GM19467 (cell line): Measurements from ENCODE around the gene GMNC.
"Not testable (repeated sequence)": the region's sequence is repeated elsewhere in the genome, so short reads cannot be mapped to it uniquely, and the experiment has no call there.

Source experiments
- ATAC-seq: cut with Tn5 transposase; IDR thresholded peaks from one replicate; pipeline ENCODE4 v1.9.1; 2021; ENCODE audit warnings: mild to moderate bottlenecking, moderate library complexity; ENCODE audit not compliant: unreplicated experiment

Gene GMNC, protein sequence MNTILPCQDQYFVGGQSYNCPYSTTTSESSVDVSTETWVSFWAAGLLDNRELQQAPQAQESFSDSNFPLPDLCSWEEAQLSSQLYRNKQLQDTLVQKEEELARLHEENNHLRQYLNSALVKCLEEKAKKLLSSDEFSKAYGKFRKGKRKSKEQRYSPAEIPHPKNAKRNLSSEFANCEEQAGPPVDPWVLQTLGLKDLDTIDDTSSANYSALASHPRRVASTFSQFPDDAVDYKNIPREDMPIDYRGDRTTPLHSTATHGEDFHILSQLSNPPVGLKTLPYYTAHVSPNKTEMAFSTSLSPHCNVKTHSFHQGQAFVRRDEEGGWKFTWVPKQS

GRCh38 chr3:190862209-190863118 is at the start of gene GMNC:
TSS of gene GMNC (minus strand) at chr3:190862694. CDS start at chr3:190862615, 79 bp downstream.
- peak; percentile 74 for ATAC-seq

DNA sequence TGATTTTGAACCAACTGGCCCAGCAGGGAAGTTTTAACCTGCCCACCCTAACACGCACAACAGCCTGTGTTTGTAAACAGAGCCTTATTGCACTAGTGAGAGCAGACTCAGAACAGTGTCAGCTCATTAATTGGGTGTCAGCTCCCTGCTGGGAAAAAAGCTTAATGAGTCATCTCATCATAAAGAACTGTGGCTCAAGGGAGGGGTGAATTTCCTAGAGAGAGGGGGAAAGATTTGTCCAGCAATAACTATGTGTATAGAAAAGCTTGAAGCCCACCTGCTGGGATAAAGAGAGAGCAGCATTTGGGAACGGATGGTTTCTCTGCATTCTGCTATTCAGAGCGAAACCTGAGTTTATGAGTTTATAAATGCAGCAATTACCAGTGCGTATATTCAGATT is 48.9 kb upstream of the GMNC start:
- ATAC-seq, result no peak

GRCh38 chr3:190909908-190910307 is 47.4 kb upstream of the GMNC start:
- no peak for ATAC-seq

DNA sequence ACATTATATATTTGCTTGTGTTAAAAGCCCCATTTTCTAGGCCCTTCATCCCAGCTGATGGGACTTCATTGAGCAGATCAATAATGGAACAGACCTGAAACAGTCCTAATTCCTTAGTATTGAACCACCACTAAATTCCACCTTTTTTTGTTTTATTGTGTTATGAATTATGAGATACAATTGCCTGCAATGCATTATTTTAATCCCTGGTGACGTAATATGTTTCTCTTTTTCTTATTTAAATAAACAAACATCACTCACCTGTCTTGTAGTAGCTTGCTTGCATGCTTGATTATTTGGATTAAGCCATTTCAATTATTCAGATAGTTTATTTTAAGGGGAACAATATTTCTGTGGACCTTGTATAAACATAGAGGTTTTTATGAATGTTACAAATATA is 40.7 kb upstream of the GMNC start:
- no peak for ATAC-seq

DNA sequence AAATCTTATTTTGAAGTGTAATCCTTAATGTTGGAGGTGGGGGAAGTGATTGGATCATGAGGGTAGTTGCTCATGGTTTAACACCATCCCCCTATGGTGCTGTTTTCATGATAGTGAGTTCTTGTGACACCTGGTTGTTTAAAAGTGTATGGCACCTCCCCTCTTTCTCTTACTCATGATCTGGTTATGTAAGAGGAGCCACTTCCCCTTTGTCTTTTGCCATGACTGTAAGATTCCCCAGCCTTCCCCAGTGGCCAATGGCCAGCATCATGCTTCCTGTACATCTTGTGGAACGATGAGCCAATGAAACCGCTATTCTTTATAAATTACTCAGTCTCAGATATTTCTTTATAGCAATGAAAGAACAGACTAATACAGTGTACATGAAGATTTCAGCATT is 39.8 kb upstream of the GMNC start:
- ATAC-seq, result no peak

- ATAC-seq, result no peak
Measured at GRCh38 chr3:190892395-190892902, 30.0 kb upstream of the GMNC start.

DNA sequence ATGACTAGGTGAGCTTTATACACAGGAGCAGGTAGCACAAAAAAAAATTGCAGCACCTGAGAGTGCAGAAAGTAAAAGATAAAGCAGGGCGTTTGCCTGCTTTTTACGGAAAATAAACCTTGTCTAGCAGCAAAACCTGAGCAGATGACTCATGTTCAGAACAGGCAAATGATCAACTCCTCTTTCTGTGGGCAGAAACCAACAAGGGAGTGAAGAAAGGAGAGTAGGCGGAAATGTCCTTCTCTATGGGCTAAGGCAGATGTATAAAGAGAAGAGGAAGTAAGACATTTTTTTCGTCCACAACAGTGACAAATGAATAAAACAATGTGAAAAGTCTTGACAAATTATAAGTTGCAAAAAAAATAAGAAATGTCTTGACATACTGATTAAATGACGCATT is 24.5 kb upstream of the GMNC start:
- ATAC-seq, result no peak

DNA sequence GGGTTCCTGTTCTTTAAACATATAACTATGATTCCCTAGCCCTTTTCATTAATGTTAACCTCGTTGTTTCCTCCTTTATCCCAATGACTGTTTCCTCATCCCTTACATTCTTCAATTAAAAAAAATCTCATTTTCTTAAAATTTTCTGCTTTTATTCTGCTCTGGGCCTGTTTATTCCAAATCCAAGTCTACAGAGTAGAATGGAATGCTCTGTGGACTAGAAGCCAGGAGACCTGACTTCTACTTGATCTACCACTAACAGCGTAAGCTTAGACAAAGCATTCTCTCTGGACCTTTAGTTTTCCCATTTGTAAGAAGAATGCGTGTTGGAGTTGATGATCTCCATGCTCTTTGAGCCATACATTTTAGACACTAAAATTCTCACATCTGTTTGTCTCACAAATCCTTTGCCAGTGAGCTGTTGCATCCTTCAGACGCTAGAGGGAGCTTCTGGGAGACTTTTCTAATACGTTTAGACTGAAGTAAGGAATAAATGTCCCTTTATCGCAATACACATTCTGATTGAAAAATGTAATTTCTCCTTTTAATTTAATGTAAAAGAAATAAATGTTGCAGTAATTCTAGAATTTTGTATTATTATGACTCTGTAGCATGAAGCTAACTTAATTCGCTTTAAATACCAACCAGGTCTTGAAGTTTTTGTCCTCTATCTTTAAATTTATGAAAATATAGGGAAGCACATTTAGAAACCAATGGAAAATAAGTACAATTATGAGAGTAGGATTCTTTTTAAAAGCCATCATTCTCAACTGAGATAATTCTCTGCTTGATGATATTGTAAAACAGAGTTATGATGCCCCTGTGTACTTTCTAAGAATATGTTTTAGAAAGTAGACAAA is 21.7 kb upstream of the GMNC start:
- ATAC-seq, result no peak

GRCh38 chr3:190883141-190883540 is 20.6 kb upstream of the GMNC start:
- no peak for ATAC-seq

DNA sequence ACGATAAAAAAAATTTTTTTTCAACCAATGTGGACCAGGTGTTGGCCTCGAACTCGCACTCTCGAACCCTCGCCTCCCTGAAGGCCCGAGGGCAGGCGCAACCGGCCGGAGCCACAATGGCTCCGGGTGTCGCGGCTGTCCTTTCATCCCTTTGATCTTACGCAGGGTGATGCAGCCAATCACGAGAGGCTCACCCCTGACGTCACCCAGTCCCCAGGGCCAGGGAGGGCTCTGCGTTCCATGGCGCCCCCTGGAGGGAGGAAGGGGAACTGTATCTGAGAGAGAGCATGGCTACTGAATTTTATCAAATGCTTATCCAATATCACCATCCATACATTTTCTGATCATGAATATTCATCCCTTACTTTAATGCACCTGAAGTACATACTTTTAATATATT is 15.4 kb upstream of the GMNC start:
- ATAC-seq, result no peak

- not testable (repeated sequence) for ATAC-seq
Measured at GRCh38 chr3:190876433-190876832, 13.9 kb upstream of the GMNC start.

DNA sequence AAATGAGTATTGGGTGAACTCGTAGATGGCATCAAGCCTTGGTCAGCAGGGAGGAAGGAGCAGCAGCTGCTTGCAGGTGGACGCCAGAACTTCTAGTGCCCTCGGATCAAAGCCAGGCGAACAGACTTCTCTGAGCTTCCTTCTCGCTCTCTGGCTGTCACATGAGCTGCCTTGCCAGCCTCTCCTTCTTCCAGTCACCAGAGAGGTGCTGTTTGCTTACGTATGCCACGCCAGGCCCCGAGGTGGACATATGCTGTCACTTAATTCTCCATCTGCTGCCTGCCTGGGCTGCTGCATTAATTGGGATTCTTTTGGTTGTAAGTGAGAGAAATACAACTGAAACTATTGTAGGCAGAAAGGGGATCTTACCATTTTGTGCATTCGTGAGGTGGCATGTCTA is 12.6 kb upstream of the GMNC start:
- ATAC-seq, result not testable (repeated sequence)

- no peak for ATAC-seq
Measured at GRCh38 chr3:190870127-190870526, 7.6 kb upstream of the GMNC start.

- no peak for ATAC-seq
Measured at GRCh38 chr3:190867071-190867470, 4.6 kb upstream of the GMNC start.

GRCh38 chr3:190865828-190866227 is 3.3 kb upstream of the GMNC start:
- ATAC-seq, result no peak

GRCh38 chr3:190865419-190865818 is 2.9 kb upstream of the GMNC start:
- no peak for ATAC-seq

DNA sequence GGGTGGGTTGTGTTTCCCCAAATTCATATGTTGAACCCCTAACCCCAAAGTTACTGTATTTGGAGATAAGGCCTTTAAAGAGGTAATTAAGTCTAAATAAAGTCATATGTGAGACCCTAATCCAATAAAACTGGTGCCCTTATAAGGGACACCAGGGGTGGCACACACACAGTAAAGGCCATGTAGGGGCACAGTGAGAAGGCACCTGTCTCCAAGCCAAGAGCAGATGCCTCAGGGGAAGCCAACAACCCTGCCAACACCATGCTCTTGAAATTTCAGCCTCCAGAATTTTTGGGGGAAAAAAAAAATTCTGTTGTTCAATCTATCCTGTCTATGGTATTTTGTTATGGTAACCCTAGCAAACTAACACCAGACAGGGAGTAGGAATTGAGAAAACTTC is 1.5 kb upstream of the GMNC start:
- no peak for ATAC-seq

- no peak for ATAC-seq
Measured at GRCh38 chr3:190863119-190863465, 598 bp upstream of the GMNC start.

DNA sequence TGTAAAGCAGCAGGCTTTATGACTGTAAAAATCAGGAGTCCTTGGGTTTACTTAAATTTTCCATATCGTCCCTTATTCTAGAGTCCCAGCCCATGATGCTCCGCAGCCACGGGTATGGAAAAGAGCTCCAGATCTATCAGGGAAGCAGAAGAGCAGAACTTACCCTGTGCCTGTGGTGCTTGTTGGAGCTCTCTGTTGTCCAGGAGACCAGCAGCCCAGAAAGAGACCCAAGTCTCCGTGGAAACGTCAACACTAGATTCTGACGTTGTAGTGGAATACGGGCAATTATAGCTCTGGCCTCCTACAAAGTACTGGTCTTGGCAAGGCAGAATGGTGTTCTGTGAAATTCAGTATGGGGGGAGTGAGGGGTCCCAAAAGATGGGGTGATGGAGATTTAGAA is 2.0 kb downstream of the GMNC start:
- ATAC-seq, result no peak

DNA sequence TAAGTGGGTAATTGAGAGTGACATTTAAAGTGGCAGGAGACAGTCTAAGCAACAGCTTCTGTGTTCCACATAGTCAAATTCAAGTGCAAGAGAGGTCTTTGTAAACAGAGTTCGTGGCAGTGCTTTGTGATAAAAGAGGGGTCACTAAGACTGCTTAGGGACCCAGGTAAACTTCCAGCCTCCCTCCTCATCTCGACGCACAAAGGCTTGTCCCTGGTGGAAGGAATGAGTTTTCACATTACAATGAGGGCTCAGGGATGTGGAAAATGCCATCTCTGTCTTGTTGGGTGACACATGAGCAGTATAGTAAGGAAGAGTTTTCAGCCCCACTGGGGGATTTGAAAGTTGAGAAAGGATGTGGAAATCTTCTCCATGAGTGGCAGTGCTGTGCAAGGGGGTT is 7.3 kb downstream of the GMNC start:
- ATAC-seq, result no peak

DNA sequence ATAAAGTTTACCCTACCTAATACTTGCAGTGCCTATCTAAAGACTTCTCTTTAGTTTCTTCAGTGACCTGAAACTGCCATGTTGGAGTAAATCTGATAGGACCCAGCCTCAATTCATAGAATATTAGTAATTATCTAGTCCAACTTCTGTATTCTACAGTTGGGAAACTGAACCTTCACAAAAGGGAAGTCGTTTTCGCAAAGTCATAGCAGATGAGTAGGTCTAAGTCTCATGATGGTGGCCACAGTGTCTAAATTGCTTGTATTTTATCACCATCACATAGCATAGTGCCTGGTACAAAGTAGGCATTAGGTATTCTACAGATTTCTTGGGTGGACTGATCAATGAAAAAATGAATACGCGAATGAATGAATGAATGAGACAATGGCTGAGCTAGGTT is 8.4 kb downstream of the GMNC start:
- no peak for ATAC-seq
